Measurements from ENCODE around the gene GPC3.

GRCh38 chrX:133706890-133707289 is 278.5 kb downstream of the GPC3 start:
- TF ChIP-seq CTCF (IDR thresholded peaks at IDR 0.05) (no peak), ZFX (IDR thresholded peaks at IDR 0.05; ENCODE audit: borderline replicate concordance) (no peak)
